Stimulated activated CD4-positive, alpha-beta T cell treated with anti-CD3 and anti-CD28 coated beads, Interleukin-4, amount 100 ng/mL, for 24 hours (primary cell): ENCODE results near the gene BCL2L14.

ENCODE experiments used
- DNase-seq: peaks from one replicate; pipeline ENCODE4 v3.0.0-alpha.2; 2020

BCL2L14 gene

DNA sequence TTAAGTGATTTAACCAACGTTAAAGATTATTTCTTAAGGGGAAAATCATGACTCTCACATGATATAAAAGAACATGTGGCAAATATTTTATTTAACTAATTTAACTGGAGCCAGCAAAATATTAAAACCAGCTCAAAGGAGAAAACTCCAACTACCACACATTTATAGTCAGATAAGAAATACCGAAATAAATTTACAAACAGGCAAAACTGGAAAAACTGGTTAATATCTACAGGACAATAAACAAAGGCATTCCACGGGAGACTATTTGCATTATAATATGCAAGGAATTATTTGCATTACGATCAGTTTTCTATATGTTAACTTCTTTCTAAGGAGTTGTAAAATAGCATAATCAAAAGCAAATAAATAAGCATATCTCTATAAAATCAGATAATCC lies 13.8 kb upstream of the BCL2L14 start:
- no peak for DNase-seq

DNA sequence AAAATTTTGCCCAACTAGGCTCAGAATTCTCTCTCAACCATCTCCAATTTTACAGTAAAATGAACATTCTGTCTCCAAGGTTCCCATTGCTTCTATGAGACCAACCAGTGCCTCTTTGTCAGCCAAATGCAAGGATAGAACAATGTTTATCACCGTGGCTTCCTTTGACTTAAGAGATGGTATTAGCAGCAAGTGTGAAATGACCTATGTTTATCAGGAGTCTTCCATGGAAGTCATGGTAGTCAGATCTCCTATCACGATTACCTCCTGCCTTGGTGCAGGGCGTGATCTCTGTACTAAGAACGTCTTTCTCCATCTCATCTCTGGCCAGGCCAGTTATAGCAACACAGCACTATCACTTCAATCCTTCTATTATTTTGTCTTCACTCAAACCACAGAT lies 6.1 kb upstream of the BCL2L14 start:
- DNase-seq: no peak

- DNase-seq: no peak
Measured at GRCh38 chr12:12068751-12069150, 2.0 kb upstream of the BCL2L14 start.

- no peak for DNase-seq
Measured at GRCh38 chr12:12069821-12070548, 754 bp upstream of the BCL2L14 start.

GRCh38 chr12:12072064-12072760 lies 1.5 kb downstream of the BCL2L14 start:
- DNase-seq: peak; percentile 18

GRCh38 chr12:12079291-12079690 lies 8.6 kb downstream of the BCL2L14 start:
- no peak for DNase-seq

GRCh38 chr12:12081836-12082497 lies 11.2 kb downstream of the BCL2L14 start:
- no peak for DNase-seq

DNA sequence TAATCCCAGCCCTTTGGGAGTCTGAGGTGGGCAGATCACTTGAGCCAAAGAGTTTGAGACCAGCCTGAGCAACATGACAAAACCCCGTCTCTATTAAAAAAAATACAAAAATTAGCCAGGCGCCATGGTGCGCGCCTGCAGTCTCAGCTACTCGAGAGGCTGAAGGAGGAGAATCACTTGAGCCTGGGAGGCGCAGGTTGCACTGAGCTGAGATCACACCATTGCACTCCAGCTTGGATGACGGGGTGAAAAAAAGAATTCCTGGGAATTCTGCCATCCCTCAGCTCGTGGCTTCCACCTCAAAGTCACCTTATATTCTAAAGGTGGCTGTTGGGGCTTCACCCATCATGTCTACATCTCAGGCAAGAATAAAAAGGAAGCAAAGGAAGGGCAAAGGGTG lies 12.9 kb downstream of the BCL2L14 start:
- DNase-seq: no peak

- no peak for DNase-seq
Measured at GRCh38 chr12:12086362-12086761, 15.6 kb downstream of the BCL2L14 start.

DNA sequence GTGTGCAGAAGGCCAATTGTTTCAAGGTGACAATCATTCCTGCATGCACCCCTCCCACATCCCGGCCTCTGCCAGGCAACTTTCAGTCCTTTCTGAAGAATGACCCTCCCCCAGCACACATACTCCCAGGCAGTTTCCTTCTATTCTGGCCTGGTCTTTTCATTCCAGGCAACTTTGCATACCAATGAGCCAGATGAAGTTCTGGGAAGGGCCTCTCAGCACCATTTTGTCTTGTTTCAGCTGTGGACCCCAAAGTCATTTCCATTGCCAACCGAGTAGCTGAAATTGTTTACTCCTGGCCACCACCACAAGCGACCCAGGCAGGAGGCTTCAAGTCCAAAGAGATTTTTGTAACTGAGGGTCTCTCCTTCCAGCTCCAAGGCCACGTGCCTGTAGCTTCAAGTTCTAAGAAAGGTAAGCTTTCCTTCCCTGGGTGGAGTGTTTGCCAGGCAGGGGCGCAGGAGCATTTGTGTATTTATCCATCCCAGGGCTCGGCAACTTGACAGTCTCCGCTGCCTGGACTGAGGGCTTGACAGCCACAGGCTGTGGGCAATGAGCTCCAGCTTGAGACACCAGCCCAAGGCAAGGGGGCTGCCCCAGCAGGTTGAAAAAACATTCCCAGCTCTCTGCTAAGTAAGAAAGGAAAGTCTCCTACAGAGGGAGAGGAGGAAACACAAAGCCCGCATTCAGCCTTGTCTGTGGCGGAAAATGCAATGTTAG lies 16.4 kb downstream of the BCL2L14 start:
- no peak for DNase-seq

GRCh38 chr12:12087693-12088034 lies 16.9 kb downstream of the BCL2L14 start:
- no peak for DNase-seq

DNA sequence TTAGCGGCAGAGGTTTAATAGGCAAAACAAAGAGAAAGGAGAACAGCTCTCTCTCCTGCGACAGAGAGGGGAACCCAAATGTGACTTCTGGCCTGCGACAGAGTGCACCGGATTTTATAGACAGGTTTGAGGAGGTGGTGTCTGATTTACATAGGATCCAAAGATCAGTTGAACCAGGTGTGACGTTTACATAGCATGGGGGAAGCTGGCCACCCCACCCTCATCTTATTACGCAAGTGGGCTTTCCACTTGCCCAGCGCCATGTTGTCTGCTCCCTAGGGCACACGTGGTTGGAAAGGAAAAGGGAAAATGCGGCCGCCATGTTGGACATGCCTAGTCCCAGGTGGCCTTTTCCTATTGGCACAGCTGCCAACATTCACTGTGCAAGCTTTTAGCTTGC lies 17.4 kb downstream of the BCL2L14 start:
- no peak for DNase-seq

DNA sequence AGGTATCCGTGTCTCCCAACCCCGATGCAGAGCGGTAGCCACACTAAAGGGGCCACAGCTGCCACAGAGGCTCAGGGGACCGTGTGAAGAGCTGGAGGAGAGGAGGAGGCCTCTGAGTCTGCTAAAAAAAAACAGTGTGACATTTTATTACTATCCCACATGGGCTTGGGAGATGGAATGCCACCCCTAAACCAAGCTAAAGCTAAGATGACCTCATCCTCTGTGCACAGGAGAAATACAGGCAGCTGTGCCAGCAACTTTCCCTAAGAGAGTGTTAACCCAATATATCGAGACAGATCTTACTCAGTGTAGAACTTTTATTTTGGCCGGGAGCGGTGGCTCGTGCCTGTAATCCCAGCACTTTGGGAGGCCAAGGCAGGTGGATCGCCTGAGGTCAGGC lies 18.0 kb downstream of the BCL2L14 start:
- DNase-seq: no peak

GRCh38 chr12:12091071-12091470 lies 20.3 kb downstream of the BCL2L14 start:
- DNase-seq: no peak

- no peak for DNase-seq
Measured at GRCh38 chr12:12091977-12092663, 21.4 kb downstream of the BCL2L14 start.

- no peak for DNase-seq
Measured at GRCh38 chr12:12094481-12094880, 23.7 kb downstream of the BCL2L14 start.

- DNase-seq: no peak
Measured at GRCh38 chr12:12095021-12095420, 24.3 kb downstream of the BCL2L14 start.

DNA sequence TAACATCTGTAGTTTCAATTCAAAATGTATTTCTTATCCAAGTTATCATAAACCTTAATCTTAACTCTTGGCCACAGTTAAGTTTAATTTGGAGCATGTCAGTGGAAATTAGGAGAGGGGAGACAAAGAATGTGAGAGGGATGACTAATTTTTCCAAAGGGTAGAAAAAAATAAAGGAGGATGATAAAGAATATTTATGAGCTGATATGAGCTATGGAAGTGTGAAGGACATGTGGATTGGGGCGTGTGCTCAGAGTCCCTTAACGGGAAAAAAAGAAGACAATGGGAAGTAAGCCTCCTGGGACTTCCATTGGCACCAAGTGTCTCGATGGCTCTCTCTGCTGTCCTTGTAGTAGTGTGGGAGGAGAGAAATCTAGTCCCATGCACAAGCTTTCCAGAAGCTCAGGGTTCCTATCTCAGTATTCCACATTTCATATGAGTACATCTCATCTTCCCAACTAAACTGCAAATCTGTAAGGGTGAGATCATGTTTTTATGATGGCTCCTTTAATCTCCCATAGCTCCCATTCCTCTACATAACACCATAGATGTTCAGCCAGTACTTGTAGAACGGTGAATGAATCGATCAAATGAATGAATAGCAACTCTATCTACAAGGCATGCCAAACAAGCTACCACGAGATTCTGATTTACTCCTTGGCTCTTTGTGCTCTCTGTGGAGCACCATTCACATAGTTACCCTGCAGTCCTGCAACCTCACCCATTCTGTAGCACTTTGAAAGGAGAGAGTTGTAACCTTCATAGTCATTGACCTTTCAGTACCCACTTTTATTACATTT lies 27.4 kb downstream of the BCL2L14 start:
- no peak for DNase-seq

- no peak for DNase-seq
Measured at GRCh38 chr12:12098691-12099015, 27.9 kb downstream of the BCL2L14 start.

DNA sequence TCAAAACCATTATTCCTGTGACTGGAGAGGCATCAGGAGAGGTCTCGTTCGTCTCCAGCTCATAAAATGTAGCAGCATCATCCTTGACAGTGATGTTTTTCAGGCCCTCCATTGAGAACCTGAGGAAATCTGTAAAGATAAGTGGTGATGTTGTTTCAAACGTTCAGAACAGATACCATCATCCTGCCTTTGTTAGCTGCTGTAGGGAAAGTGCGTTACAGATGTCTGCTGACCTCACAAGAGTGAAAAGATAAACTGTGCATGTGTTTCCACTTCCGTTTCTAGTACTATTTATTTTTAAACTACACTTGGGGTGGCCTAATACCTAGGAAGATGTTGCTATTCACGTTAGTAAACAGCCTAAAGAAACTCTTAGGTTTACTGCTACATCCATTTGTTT lies 28.4 kb downstream of the BCL2L14 start:
- DNase-seq: no peak

- DNase-seq: no peak
Measured at GRCh38 chr12:12107678-12108077, 36.9 kb downstream of the BCL2L14 start.

DNA sequence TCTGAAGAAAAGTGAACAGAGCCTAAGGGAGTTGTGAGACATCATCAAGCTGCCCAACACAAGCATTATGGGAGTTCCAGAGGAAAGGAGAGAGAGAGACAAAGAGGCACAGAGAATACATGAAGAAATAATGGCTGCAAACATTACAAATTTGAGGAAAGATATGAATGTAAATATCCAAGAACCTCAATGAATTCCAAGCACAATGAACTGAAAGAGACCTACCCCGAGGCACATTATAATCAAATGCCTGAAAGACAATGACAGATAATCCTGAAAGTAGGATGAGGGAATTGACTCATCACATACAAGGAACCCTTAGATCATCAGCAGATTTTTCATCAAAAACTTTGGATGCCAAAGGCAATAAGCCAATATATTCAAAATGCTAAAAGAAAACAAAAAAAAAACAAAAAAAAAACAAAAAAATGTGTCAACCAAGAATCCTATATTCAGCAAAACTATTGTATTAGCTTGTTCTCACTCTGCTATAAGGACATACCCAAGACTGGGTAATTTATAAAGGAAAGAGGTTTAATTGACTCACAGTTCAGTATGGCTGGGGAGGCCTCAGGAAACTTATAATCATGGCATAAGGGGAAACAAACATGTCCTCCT lies 37.8 kb downstream of the BCL2L14 start:
- DNase-seq: no peak
